ENCODE measurements around the gene TMPRSS4. TPM values are rescaled to one million over a fixed set of nuclear protein-coding genes. Genes with fewer than 3 reads are reported as not detected.

TMPRSS4 gene
- total and polyA plus RNA-seq, 9 of the 15 experiments (the other 6 are each of a cell fraction or from before 2014, with no cell fraction given) = 4.0 to 10.0 (median 5.6) TPM

GRCh38 chr11:118042141-118042540, 34.7 kb upstream of the TMPRSS4 start:
- H3K4me3 ChIP-seq = no peak overlapping the region
- no peak overlapping the region for H3K4me2 ChIP-seq (ENCODE audit: insufficient read depth, low read length)
- H3K9me1 ChIP-seq (ENCODE audit: control insufficient read depth, insufficient read depth, low read length) = no peaks in the 10 kb centered on the region
- H3K9ac ChIP-seq (ENCODE audit: insufficient read depth in 1 of 2, low read depth in 2 of 2, low read length in 2 of 2) = no peak overlapping the region
- no peak for ATAC-seq
- ChIA-PET CTCF (ENCODE audit: low intra/inter-chr PET ratio) (no interaction called here), POLR2A (interaction anchor here (0.5 kb wide), 1 partner anchor 95 kb away, joined by 3 read pairs; no protein-coding TSS in a partner anchor)
- no peak overlapping the region for H3K27ac ChIP-seq (ENCODE audit: extremely low read depth, low read depth, low read length)
- WGBS (ENCODE audit: insufficient coverage, low coverage, missing lambda C conversion rate) = 0% methylated on average over 1 of the region's 1 CpG
- FAIRE-seq = no peak
- H3K9me3 ChIP-seq (replicated peaks; ENCODE audit: control insufficient read depth, insufficient read depth, low read depth, low read length) = no peaks in the 10 kb centered on the region
- intact Hi-C loops (cut with micrococcal nuclease) = no loop called here
- no peaks in the 10 kb centered on the region for H3K79me2 ChIP-seq (ENCODE audit: control insufficient read depth, insufficient read depth, low read length)
- DNase-seq (ENCODE audit: extremely low read depth in 1 of 4, low spot score in 3 of 4) = no peak
- no peaks in the 10 kb centered on the region for H3K27me3 ChIP-seq (ENCODE audit: control insufficient read depth in 2 of 2, insufficient read depth in 2 of 2, low read length in 2 of 2)
- TF ChIP-seq MAX (CRISPR knock-in tag; IDR thresholded peaks at IDR 0.05) (no peak), ZNF512 (tag; IDR thresholded peaks at IDR 0.05) (0 out of 2 replicates have a peak, but pooled peaks have one; percentile 49)
- no TSS peak for BruUV-seq (replicated peaks)
- no peak overlapping the region for H2AFZ ChIP-seq (ENCODE audit: low read depth, low read length)
- H4K20me1 ChIP-seq (replicated peaks; ENCODE audit: control insufficient read depth, insufficient read depth, low read length) = no peaks in the 10 kb centered on the region
- in situ Hi-C loops (cut with MboI) = no loop called here
- peaks cover 0 to 9% of the 10 kb centered on the region in 2 experiments; a peak in 2 of 5 replicates for H3K4me1 ChIP-seq (replicated peaks in 1 of 2; ENCODE audit: control insufficient read depth in 2 of 2, insufficient read depth in 2 of 2, low read length in 2 of 2)
- no peaks in the 10 kb centered on the region for H3K36me3 ChIP-seq (ENCODE audit: control insufficient read depth, insufficient read depth, low read length)

GRCh38 chr11:118042796-118043195, 34.1 kb upstream of the TMPRSS4 start:
- BruUV-seq (replicated peaks) = no TSS peak
- TF ChIP-seq NFIX (CRISPR knock-in tag; IDR thresholded peaks at IDR 0.05; ENCODE audit: low read depth) (no peak), ZNF696 (CRISPR knock-in tag; conservative IDR thresholded peaks at IDR 0.05) (no peak), TBL1XR1 (IDR thresholded peaks at IDR 0.05; ENCODE audit: low read length in 2 of 2) (no peak), ADNP (tag; IDR thresholded peaks at IDR 0.05) (no peak)
- intact Hi-C loops (cut with micrococcal nuclease) (no loop called here), in situ Hi-C loops (cut with MboI) (no loop called here)
- Histone ChIP-seq H3K9ac (ENCODE audit: insufficient read depth in 1 of 2, low read depth in 2 of 2, low read length in 2 of 2) (no peak overlapping the region), H2AFZ (ENCODE audit: low read depth, low read length) (no peak overlapping the region; the same call in 1 of the 2 replicates), H3K27me3 (ENCODE audit: control insufficient read depth in 2 of 2, insufficient read depth in 2 of 2, low read length in 2 of 2) (no peaks in the 10 kb centered on the region), H3K36me3 (ENCODE audit: control insufficient read depth, insufficient read depth, low read length) (no peaks in the 10 kb centered on the region), H4K20me1 (replicated peaks; ENCODE audit: control insufficient read depth, insufficient read depth, low read length) (no peaks in the 10 kb centered on the region), H3K9me3 (replicated peaks; ENCODE audit: control insufficient read depth, insufficient read depth, low read depth, low read length) (no peaks in the 10 kb centered on the region), H3K9me1 (ENCODE audit: control insufficient read depth, insufficient read depth, low read length) (no peaks in the 10 kb centered on the region), H3K4me3 (no peak overlapping the region), H3K79me2 (ENCODE audit: control insufficient read depth, insufficient read depth, low read length) (no peaks in the 10 kb centered on the region), H3K4me2 (ENCODE audit: insufficient read depth, low read length) (no peak overlapping the region), H3K4me1 (replicated peaks in 1 of 2; ENCODE audit: control insufficient read depth in 2 of 2, insufficient read depth in 2 of 2, low read length in 2 of 2) (peaks cover 0 to 9% of the 10 kb centered on the region in 2 experiments; a peak in 2 of 5 replicates), H3K27ac (ENCODE audit: extremely low read depth, low read depth, low read length) (no peak overlapping the region)
- WGBS (ENCODE audit: insufficient coverage, low coverage, missing lambda C conversion rate) = 48% methylated on average over 4 of the region's 4 CpGs
- ATAC-seq (no peak), DNase-seq (ENCODE audit: extremely low read depth in 1 of 4, low spot score in 3 of 4) (no peak), FAIRE-seq (peak; percentile 56)
- ChIA-PET POLR2A (interaction anchor here (0.5 kb wide), 1 partner anchor 96 kb away, joined by 3 read pairs; no protein-coding TSS in a partner anchor), CTCF (ENCODE audit: low intra/inter-chr PET ratio) (no interaction called here)
